ENCODE data around the gene C1GALT1.

Gene C1GALT1

GRCh38 chr7:7290429-7291122 lies 108.2 kb downstream of the C1GALT1 start:
- no peak for DNase-seq

- DNase-seq = no peak
These were observed 109.7 kb downstream of the C1GALT1 start for GRCh38 chr7:7292085-7292484.

GRCh38 chr7:7292608-7293007 lies 110.3 kb downstream of the C1GALT1 start:
- no peak for DNase-seq

GRCh38 chr7:7293092-7293491 lies 110.7 kb downstream of the C1GALT1 start:
- DNase-seq = no peak

GRCh38 chr7:7294911-7295310 lies 112.6 kb downstream of the C1GALT1 start:
- no peak for DNase-seq
